Iris pigment epithelial cell (primary cell): ENCODE results near the gene FOXC2.

Source experiments
- DNase-seq: peaks from one replicate; pipeline ENCODE4 v3.0.0-alpha.2; 2011; ENCODE audit warnings: low read depth

Gene FOXC2

GRCh38 chr16:86590501-86591144 is 24.0 kb downstream of the FOXC2 start:
- peak; percentile 90 for DNase-seq

- DNase-seq, result no peak
Measured at GRCh38 chr16:86591270-86591669, 24.6 kb downstream of the FOXC2 start.

GRCh38 chr16:86593913-86594620 is 27.4 kb downstream of the FOXC2 start:
- no peak for DNase-seq

- no peak for DNase-seq
Measured at GRCh38 chr16:86594721-86595120, 28.1 kb downstream of the FOXC2 start.

GRCh38 chr16:86595983-86596605 is 29.5 kb downstream of the FOXC2 start:
- no peak for DNase-seq

- no peak for DNase-seq
Measured at GRCh38 chr16:86597126-86597879, 30.7 kb downstream of the FOXC2 start.

- peak; percentile 47 for DNase-seq
Measured at GRCh38 chr16:86597880-86598606, 31.4 kb downstream of the FOXC2 start.

- no peak for DNase-seq
Measured at GRCh38 chr16:86598607-86599565, 32.3 kb downstream of the FOXC2 start.

- no peak for DNase-seq
Measured at GRCh38 chr16:86601356-86601755, 34.7 kb downstream of the FOXC2 start.

- no peak for DNase-seq
Measured at GRCh38 chr16:86602521-86602920, 35.9 kb downstream of the FOXC2 start.

GRCh38 chr16:86604436-86605193 is 38.0 kb downstream of the FOXC2 start:
- no peak for DNase-seq

GRCh38 chr16:86605950-86606349 is 39.3 kb downstream of the FOXC2 start:
- no peak for DNase-seq

GRCh38 chr16:86608301-86608747 is 41.7 kb downstream of the FOXC2 start:
- peak; percentile 10 for DNase-seq

GRCh38 chr16:86609115-86609514 is 42.5 kb downstream of the FOXC2 start:
- peak; percentile 85 for DNase-seq

GRCh38 chr16:86609661-86610060 is 43.0 kb downstream of the FOXC2 start:
- no peak for DNase-seq

- no peak for DNase-seq
Measured at GRCh38 chr16:86610779-86611524, 44.3 kb downstream of the FOXC2 start.

- DNase-seq, result peak; percentile 56
Measured at GRCh38 chr16:86611525-86611855, 44.9 kb downstream of the FOXC2 start.

GRCh38 chr16:86611941-86612340 is 45.3 kb downstream of the FOXC2 start:
- no peak for DNase-seq

- DNase-seq, result no peak
Measured at GRCh38 chr16:86614699-86615098, 48.1 kb downstream of the FOXC2 start.
